ENCODE results near the gene STAMBPL1.

The STAMBPL1 gene

DNA sequence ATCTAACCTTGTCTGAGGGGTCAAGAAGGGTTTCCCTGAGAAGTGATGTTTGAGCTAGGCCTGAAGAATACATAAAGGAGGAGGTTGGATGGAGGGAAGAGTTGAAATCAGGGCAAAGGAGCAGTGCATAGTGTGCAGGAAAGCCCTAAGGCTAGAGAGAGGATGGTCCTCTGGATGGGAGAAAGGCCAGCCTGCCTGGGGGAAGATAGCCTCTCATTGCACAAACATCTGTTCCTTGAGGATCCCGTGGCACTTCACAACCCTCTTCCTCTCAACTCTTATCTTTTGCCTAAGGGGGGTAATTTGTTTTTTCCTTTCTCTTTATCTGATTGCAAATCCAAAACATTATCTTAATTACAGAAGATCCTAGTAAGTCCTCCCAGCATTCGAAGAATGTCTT lies 35.7 kb downstream of the STAMBPL1 start:
- no CpG with 5 or more reads among the region's 2 CpGs for WGBS
- H2AK5ac ChIP-seq (ENCODE audit: low read length, severe bottlenecking) = peak overlapping the region; percentile 35
- no peak overlapping the region for H2BK15ac ChIP-seq (ENCODE audit: low read depth, poor library complexity, severe bottlenecking)
- H2AFZ ChIP-seq (ENCODE audit: low read depth, low read length) = no peak overlapping the region
- peak overlapping the region in 1 of 2 experiments; percentile 5 for H3K18ac ChIP-seq (ENCODE audit: low read depth in 1 of 2, low read length in 2 of 2)
- H3K4me1 ChIP-seq (ENCODE audit: control insufficient read depth, insufficient read depth, low read depth, low read length) = peaks cover 3% of the 10 kb centered on the region
- no peaks in the 10 kb centered on the region for H3K27me3 ChIP-seq (ENCODE audit: control insufficient read depth in 1 of 2, insufficient read depth in 1 of 2, low read length in 2 of 2)
- no peaks in the 10 kb centered on the region for H3K9me3 ChIP-seq (ENCODE audit: control insufficient read depth, low read length)
- H3K27ac ChIP-seq (ENCODE audit: low read length, poor library complexity, severe bottlenecking) = no peak overlapping the region
- peak overlapping the region in 1 of 2 experiments; percentile 35 for H3K14ac ChIP-seq (ENCODE audit: low read length in 2 of 2)
- no peak overlapping the region for H2BK5ac ChIP-seq (ENCODE audit: low read depth, low read length, poor library complexity, severe bottlenecking)
- H3K79me1 ChIP-seq (replicated peaks; ENCODE audit: low read length, poor library complexity, severe bottlenecking) = peaks cover 4% of the 10 kb centered on the region
- no peak overlapping the region for H3K9ac ChIP-seq (ENCODE audit: low read length)
- H4K8ac ChIP-seq (ENCODE audit: low read length) = peak overlapping the region; percentile 62
- H4K91ac ChIP-seq (ENCODE audit: low read length) = no peak overlapping the region
- no peak overlapping the region for H3K4me3 ChIP-seq (ENCODE audit: insufficient read depth in 1 of 2, low read depth in 1 of 2, low read length in 2 of 2)
- no peak overlapping the region for H3K4ac ChIP-seq (ENCODE audit: low read depth in 1 of 2, low read length in 2 of 2)
- no peak overlapping the region for H2BK120ac ChIP-seq (ENCODE audit: low read depth, low read length)
- no peak overlapping the region for H3K23ac ChIP-seq (ENCODE audit: low read length in 2 of 2)
- no peak overlapping the region for H3K4me2 ChIP-seq (ENCODE audit: low read length, poor library complexity, severe bottlenecking)
- peak overlapping the region in 1 of 2 experiments; percentile 21 for H2BK12ac ChIP-seq (ENCODE audit: low read length in 2 of 2)
- peaks cover 15 to 55% of the 10 kb centered on the region in 2 experiments for H3K36me3 ChIP-seq (ENCODE audit: control insufficient read depth in 1 of 2, insufficient read depth in 2 of 2, low read depth in 1 of 2, low read length in 2 of 2)
- DNase-seq = no peak

DNA sequence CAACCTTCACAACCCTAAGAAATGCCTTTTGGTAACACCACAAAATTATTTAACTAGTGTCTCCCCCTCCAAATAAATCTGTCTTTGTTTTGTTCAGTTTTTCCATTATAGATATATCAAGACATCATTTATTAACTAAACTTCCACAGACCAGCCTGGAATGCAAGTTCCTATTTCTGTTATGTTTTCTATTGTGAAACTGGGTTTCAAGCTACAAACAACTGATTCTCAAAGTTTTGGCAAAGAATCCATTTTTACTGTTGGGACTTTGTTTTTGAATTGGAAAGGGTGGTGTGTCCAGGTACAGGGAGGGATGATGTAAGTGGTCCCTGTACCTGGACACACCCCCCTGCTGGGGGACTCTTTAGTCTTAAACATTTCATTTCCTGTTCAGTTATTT lies 36.2 kb downstream of the STAMBPL1 start:
- Histone ChIP-seq H4K8ac (ENCODE audit: low read length) (no peak overlapping the region), H3K9me3 (ENCODE audit: control insufficient read depth, low read length) (no peaks in the 10 kb centered on the region), H3K4ac (ENCODE audit: low read depth in 1 of 2, low read length in 2 of 2) (no peak overlapping the region), H2BK15ac (ENCODE audit: low read depth, poor library complexity, severe bottlenecking) (no peak overlapping the region), H3K14ac (ENCODE audit: low read length in 2 of 2) (no peak overlapping the region), H3K4me3 (ENCODE audit: insufficient read depth in 1 of 2, low read depth in 1 of 2, low read length in 2 of 2) (no peak overlapping the region), H4K91ac (ENCODE audit: low read length) (no peak overlapping the region), H3K79me1 (replicated peaks; ENCODE audit: low read length, poor library complexity, severe bottlenecking) (peaks cover 4% of the 10 kb centered on the region), H3K23ac (ENCODE audit: low read length in 2 of 2) (no peak overlapping the region), H3K27me3 (ENCODE audit: control insufficient read depth in 1 of 2, insufficient read depth in 1 of 2, low read length in 2 of 2) (no peaks in the 10 kb centered on the region), H3K4me1 (ENCODE audit: control insufficient read depth, insufficient read depth, low read depth, low read length) (peaks cover 3% of the 10 kb centered on the region), H3K36me3 (ENCODE audit: control insufficient read depth in 1 of 2, insufficient read depth in 2 of 2, low read depth in 1 of 2, low read length in 2 of 2) (peaks cover 15 to 53% of the 10 kb centered on the region in 2 experiments), H3K9ac (ENCODE audit: low read length) (no peak overlapping the region), H3K27ac (ENCODE audit: low read length, poor library complexity, severe bottlenecking) (no peak overlapping the region), H2BK120ac (ENCODE audit: low read depth, low read length) (no peak overlapping the region), H2AFZ (ENCODE audit: low read depth, low read length) (no peak overlapping the region), H2BK12ac (ENCODE audit: low read length in 2 of 2) (no peak overlapping the region), H3K4me2 (ENCODE audit: low read length, poor library complexity, severe bottlenecking) (no peak overlapping the region), H3K18ac (ENCODE audit: low read depth in 1 of 2, low read length in 2 of 2) (no peak overlapping the region), H2BK5ac (ENCODE audit: low read depth, low read length, poor library complexity, severe bottlenecking) (no peak overlapping the region), H2AK5ac (ENCODE audit: low read length, severe bottlenecking) (no peak overlapping the region)
- no peak for DNase-seq

DNA sequence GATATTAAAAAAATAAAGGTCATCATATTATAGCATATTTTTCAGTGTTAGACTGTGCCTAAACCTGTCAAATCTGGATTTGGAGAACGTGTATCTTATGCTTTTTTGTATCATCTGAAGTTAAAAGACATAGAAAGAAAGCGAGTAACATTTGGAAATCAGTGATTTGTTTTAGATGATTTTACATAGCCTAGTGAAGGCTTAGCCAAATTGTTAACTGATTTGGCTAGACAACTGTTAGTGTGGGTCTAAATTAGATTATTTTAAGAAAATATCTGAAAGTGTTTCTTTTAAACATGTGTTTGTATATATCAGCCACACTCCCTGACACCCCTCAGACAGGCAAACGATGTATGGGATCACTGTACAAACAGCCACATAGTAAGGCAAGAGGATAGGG lies 36.9 kb downstream of the STAMBPL1 start:
- no peak overlapping the region for H4K91ac ChIP-seq (ENCODE audit: low read length)
- H3K27ac ChIP-seq (ENCODE audit: low read length, poor library complexity, severe bottlenecking) = no peak overlapping the region
- H2AFZ ChIP-seq (ENCODE audit: low read depth, low read length) = no peak overlapping the region
- no peak overlapping the region for H3K4me2 ChIP-seq (ENCODE audit: low read length, poor library complexity, severe bottlenecking)
- H3K4me1 ChIP-seq (ENCODE audit: control insufficient read depth, insufficient read depth, low read depth, low read length) = peaks cover 3% of the 10 kb centered on the region
- H2BK12ac ChIP-seq (ENCODE audit: low read length in 2 of 2) = no peak overlapping the region
- H4K8ac ChIP-seq (ENCODE audit: low read length) = no peak overlapping the region
- peaks cover 2% of the 10 kb centered on the region for H3K79me1 ChIP-seq (replicated peaks; ENCODE audit: low read length, poor library complexity, severe bottlenecking)
- DNase-seq = no peak
- H2BK120ac ChIP-seq (ENCODE audit: low read depth, low read length) = no peak overlapping the region
- H3K9ac ChIP-seq (ENCODE audit: low read length) = no peak overlapping the region
- H2BK5ac ChIP-seq (ENCODE audit: low read depth, low read length, poor library complexity, severe bottlenecking) = no peak overlapping the region
- no peak overlapping the region for H3K23ac ChIP-seq (ENCODE audit: low read length in 2 of 2)
- no peak overlapping the region for H3K4ac ChIP-seq (ENCODE audit: low read depth in 1 of 2, low read length in 2 of 2)
- H3K18ac ChIP-seq (ENCODE audit: low read depth in 1 of 2, low read length in 2 of 2) = no peak overlapping the region
- H3K14ac ChIP-seq (ENCODE audit: low read length in 2 of 2) = no peak overlapping the region
- H3K27me3 ChIP-seq (ENCODE audit: control insufficient read depth in 1 of 2, insufficient read depth in 1 of 2, low read length in 2 of 2) = no peaks in the 10 kb centered on the region
- H2BK15ac ChIP-seq (ENCODE audit: low read depth, poor library complexity, severe bottlenecking) = no peak overlapping the region
- H3K4me3 ChIP-seq (ENCODE audit: insufficient read depth in 1 of 2, low read depth in 1 of 2, low read length in 2 of 2) = no peak overlapping the region
- no peaks in the 10 kb centered on the region for H3K9me3 ChIP-seq (ENCODE audit: control insufficient read depth, low read length)
- H2AK5ac ChIP-seq (ENCODE audit: low read length, severe bottlenecking) = no peak overlapping the region
- WGBS = 98% methylated on average over 3 of the region's 3 CpGs
- peaks cover 12 to 48% of the 10 kb centered on the region in 2 experiments for H3K36me3 ChIP-seq (ENCODE audit: control insufficient read depth in 1 of 2, insufficient read depth in 2 of 2, low read depth in 1 of 2, low read length in 2 of 2)

DNA sequence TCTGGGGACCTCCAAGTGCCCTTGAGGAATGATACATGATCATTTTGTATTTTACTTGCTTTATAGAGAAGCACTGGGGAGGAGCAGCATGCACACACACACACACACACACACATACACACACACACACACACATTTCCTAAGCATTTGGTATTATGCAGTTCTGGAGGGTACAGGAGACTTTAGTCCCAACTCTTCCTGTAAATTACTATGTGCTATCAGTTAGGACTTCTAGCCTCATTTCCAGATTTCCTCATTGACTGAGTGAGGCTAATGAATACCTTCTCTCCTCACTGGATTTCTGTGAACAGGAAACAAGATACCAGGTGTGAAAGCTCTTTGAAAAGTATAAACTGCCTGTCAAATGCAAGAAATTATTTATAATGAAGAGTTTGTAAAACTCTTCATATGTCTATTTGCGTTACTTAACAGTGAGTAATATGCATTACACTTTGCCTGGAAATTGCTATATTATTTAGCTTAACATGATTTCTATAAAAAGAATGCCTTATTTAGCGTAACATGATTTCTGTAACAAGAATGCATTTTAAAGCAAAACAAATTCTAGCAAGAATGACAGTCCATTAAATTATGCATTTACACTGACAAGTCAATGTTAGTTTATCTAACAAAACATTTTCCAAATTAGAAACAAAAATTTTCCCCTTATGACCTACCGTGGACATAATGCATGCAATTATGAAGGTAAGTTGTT lies 38.3 kb downstream of the STAMBPL1 start:
- Histone ChIP-seq H3K4ac (ENCODE audit: low read depth in 1 of 2, low read length in 2 of 2) (no peak overlapping the region), H3K4me3 (ENCODE audit: insufficient read depth in 1 of 2, low read depth in 1 of 2, low read length in 2 of 2) (no peak overlapping the region), H3K79me1 (replicated peaks; ENCODE audit: low read length, poor library complexity, severe bottlenecking) (peaks cover 2% of the 10 kb centered on the region), H3K23ac (ENCODE audit: low read length in 2 of 2) (no peak overlapping the region), H3K27me3 (ENCODE audit: control insufficient read depth in 1 of 2, insufficient read depth in 1 of 2, low read length in 2 of 2) (no peaks in the 10 kb centered on the region), H2BK12ac (ENCODE audit: low read length in 2 of 2) (no peak overlapping the region), H2BK120ac (ENCODE audit: low read depth, low read length) (no peak overlapping the region), H3K4me1 (ENCODE audit: control insufficient read depth, insufficient read depth, low read depth, low read length) (peaks cover 3% of the 10 kb centered on the region), H3K4me2 (ENCODE audit: low read length, poor library complexity, severe bottlenecking) (no peak overlapping the region), H3K27ac (ENCODE audit: low read length, poor library complexity, severe bottlenecking) (no peak overlapping the region), H3K9me3 (ENCODE audit: control insufficient read depth, low read length) (no peaks in the 10 kb centered on the region), H3K14ac (ENCODE audit: low read length in 2 of 2) (no peak overlapping the region), H3K9ac (ENCODE audit: low read length) (no peak overlapping the region), H3K36me3 (ENCODE audit: control insufficient read depth in 1 of 2, insufficient read depth in 2 of 2, low read depth in 1 of 2, low read length in 2 of 2) (peaks cover 8 to 58% of the 10 kb centered on the region in 2 experiments), H2AK5ac (ENCODE audit: low read length, severe bottlenecking) (no peak overlapping the region), H4K91ac (ENCODE audit: low read length) (no peak overlapping the region), H2BK5ac (ENCODE audit: low read depth, low read length, poor library complexity, severe bottlenecking) (no peak overlapping the region), H4K8ac (ENCODE audit: low read length) (no peak overlapping the region), H2BK15ac (ENCODE audit: low read depth, poor library complexity, severe bottlenecking) (no peak overlapping the region), H3K18ac (ENCODE audit: low read depth in 1 of 2, low read length in 2 of 2) (no peak overlapping the region), H2AFZ (ENCODE audit: low read depth, low read length) (no peak overlapping the region)
- DNase-seq = no peak
- WGBS = 100% methylated on average over 2 of the region's 3 CpGs

Data from mesenchymal stem cell (in vitro differentiated cells and primary cell).